GM19239 (cell line): ENCODE measurements around the gene MBP.

ENCODE experiments used
- DNase-seq: peaks from one replicate; pipeline ENCODE4 v3.0.0; 2011; ENCODE audit warnings: low spot score; ENCODE audit not compliant: insufficient read length
- FAIRE-seq: peaks from 2 replicates; lab custom pipeline; 2011; peaks lifted over from hg19 to GRCh38; lab: Jason Lieb, UNC

The MBP gene

DNA sequence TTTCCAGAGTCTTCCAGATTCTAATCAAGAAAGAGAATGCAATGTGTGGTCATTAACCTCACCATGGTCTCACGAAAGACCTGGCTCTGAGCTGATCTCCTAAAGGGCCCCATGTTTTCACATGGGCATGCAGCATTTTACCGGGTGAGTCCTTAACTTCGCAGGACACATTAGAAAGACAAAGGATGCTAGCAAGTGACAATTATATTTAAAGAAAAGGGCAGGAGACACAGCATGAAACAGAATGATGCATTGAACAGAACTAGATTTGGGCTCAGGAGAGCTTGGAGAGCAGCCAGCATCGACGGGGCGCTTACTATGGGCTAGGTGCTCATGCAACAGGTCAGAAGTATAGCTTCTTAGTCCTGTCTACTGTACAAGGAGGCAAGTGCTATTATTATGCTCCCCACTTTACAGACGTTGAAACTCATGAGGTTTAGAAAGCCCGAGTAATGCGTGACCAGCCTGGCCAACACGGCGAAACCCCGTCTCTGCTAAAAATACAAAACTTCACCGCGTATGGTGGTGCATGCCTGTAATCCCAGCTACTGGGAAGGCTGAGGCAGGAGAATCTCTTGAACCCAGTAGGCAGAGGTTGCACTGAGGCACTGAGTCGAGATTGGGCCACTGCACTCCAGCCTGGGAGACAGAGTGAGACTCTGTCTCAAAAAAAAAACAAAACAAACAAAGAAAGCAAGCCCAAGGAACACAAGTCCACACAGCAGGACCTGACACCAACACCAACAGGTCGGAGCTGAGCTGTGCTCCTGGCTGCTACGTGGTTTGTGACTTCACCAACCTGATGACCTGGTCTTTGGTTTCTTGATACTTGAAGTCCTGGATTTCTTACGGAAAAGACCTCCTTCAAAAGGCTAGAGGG is 16.1 kb downstream of the MBP start:
- DNase-seq (no peak), FAIRE-seq (no peak)

- FAIRE-seq = no peak
- no peak for DNase-seq
These were observed 17.2 kb downstream of the MBP start for GRCh38 chr18:77115192-77115953.

DNA sequence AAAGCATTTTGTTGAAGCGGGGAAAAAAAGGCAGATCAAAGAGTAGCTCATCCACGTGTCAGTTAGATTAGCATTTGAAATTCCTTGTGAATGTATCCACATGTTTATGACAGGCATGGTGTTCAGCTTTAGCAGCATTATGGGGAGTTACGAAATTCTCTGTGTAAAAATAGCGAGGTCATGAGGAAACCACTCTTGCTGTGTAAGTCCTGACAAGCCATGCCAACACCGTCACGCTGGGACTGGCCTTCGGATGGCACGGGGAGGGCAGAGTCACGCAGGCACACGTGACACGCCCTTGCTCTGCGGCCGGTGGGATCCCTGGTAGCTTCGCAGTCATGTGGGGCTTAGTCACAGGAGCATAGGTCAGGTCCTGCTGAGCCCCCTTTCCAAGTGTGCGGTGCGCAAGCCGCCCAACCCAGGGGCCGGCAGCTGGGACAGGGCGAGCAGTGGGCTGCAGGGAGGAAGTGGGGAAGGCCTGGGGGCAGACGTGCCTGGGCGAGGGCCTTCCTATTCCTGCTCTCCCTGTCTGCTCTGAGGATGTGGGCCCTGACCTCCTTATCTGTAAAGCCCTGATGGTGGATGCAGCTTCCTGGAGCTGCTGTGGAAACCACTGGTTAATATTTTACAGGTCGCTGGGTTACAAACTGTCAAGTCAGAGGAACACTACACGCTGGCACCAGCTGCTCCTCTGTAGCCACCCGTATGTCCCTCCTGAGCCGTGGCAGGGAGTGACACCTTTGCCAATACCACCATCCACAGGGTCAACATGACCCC is 18.0 kb downstream of the MBP start:
- peak; percentile 98 for FAIRE-seq
- DNase-seq = peak; percentile 83

- FAIRE-seq (no peak), DNase-seq (no peak)
These were observed 18.5 kb downstream of the MBP start for GRCh38 chr18:77114152-77114414.

DNA sequence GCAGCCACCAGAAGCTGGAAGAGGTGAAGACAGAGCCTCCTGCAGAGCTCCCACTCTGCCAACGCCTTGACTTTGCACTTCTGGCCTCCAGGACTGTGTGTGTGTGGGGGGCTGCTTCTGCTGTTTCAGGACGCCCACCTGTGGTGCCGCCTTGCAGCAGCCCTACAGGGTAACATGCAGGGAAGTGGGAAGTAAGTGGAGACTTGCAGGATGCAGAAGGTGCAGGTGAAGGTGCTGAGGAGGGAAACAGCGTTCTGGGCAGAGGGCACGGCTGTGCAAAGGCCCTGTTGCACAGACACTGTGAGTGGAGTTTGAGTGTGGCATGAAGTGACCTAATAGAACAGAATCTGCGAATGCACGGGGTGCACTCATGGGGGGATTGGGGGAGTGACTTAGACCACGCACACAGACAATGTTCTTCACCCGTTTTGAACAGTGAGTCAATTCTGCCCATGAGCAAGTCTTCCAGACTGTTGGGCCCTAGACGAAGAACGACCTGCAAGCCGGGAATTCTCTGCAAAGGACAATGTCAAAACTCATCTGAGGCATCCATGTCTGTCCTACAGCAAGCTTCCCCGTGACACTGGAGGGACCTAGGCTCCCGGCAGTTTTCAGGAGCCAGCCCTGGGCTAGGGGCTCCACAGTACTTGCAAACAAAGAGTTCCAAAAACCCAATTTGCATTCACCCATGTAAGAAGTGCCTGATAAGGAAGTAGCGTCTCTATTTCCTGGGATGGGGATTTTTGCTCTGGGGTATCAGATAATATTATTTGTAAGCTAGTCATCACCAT is 19.0 kb downstream of the MBP start:
- FAIRE-seq (no peak), DNase-seq (no peak)

DNA sequence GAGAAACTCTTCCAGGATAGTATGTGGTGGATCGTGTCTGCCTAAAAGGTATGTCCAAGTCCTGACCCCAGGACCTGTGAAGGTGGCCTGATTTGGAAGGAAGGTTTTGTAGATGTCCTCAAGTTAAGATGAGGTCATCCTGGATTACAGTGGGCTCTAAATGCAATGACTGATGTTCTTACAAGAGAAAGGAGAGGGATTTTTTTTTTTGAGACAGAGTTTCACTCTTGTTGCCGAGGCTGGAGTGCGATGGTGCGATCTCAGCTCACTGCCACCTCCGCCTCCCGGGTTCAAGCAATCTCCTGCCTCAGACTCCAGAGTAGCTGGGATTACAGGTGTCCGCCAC is 19.9 kb downstream of the MBP start:
- DNase-seq (no peak), FAIRE-seq (no peak)

GRCh38 chr18:77111951-77112746 is 20.4 kb downstream of the MBP start:
- FAIRE-seq = no peak

GRCh38 chr18:77111449-77111848 is 21.1 kb downstream of the MBP start:
- DNase-seq (no peak), FAIRE-seq (no peak)

More at GRCh38 chr18:77111951-77112746, 20.4 kb downstream of the MBP start:
- DNase-seq = no peak

- FAIRE-seq = no peak
These were observed 21.6 kb downstream of the MBP start for GRCh38 chr18:77110936-77111335.

DNA sequence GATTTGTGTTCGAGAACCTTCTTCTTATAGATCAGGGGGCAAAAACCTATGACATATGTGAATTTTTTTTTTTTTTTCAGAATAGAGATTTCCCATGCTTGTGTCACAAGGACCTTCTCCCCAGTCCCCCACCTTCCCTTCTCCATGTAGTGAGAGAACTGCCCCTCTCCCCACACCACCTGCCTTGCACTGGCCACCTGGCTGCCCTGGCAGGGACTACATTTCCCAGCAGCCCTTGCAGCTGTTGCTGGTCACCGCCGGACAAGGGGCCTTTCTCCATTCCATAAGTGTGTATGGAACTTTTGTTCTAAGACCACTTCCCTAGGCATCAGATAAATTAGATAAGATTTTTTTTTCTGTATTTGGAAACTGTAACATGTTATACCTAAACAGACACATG is 22.2 kb downstream of the MBP start:
- no peak for FAIRE-seq
- no peak for DNase-seq

More at GRCh38 chr18:77110936-77111335, 21.6 kb downstream of the MBP start:
- DNase-seq = no peak

DNA sequence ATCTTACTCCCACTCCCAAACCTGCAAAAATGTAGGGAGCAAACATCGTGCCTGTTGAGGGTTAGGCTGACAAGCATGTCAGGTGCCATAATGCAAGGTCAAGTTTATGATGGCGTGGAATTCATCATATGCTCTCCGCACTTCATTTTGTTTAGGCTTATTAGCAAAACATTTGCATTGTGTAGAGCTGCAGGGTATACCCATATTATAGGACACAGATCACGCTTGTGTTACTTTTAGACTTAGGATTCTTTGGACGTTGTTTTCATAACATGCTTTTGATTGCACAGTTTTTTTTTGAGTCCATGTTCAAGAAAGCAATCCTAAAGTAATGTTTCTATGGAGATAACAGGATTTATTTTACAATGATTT is 22.9 kb downstream of the MBP start:
- peak; percentile 57 for FAIRE-seq
- no peak for DNase-seq

DNA sequence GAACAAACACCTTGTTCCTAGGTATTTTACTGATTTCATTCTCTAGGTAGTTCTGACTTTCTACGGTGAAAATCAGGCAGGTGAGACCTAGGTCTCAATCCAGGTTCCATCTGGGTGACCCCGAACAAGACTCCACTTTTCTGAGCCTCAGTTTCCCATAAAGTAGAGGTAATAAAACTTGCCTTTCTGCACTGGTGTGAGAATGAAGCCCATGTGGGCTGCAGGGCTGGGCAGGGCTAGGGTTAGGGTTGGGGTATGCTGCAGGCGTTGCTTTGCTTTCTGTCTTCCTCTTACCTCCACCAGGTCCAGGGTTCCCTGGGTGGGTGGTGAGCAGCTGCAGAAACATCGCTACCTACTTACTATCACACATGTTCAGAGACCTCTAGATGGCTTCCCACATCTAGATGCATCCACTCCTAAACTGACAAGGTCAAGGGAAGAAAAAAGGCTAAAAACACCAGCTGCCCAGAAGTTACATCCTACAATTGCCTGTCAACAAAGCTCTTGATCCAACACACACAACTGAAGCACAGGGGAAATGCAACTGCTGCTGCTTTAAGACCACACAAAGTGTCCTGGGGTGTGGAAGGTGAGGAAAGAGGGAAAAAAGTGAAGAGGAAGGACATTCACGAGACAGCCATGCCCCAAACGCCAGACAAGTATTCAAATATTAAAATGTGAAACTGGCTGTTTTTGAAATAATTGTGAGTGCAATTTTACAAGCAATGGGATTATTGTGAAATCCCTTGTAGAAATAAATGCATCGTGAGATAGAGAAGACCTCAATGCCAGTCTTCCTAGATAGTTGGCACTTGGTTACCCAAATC is 23.5 kb downstream of the MBP start:
- FAIRE-seq = peak; percentile 14
- no peak for DNase-seq

DNA sequence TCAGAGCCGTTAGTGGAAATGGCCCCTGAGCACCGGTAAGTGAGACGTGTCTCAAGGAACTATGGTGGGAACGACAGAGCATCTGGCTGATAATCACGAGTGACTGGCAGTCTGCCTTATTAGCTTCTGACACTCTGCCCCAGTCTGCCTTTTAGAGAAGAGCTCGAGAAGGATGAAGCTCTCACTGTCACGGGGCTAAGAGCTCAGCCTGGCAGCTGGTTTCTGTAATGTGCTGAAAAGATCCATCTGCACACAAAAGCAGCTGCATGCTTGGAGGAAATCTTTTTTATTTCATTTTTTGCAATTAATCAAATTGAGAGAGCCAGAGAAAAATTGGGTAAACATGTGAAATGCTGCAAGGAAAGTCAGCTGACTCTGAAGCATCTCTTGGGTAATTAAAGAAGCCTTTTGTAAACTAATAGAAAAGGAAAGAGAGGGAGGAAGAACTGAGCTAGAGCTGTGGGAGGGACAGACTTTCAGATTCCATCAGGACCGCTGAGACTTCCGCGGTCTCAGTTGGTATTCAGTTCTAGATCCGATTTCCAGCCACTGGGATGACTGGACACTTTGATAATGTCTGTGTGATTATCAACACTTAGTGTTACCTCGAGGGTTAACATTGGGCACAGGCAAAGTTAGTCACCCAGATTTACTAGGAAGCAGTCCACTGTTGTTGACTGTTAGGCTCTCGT is 24.4 kb downstream of the MBP start:
- FAIRE-seq (peak; percentile 94), DNase-seq (no peak)

GRCh38 chr18:77107292-77107691 is 25.3 kb downstream of the MBP start:
- DNase-seq = no peak
- peak; percentile 75 for FAIRE-seq

GRCh38 chr18:77106331-77106730 is 26.3 kb downstream of the MBP start:
- DNase-seq = no peak
- FAIRE-seq = peak; percentile 90

DNA sequence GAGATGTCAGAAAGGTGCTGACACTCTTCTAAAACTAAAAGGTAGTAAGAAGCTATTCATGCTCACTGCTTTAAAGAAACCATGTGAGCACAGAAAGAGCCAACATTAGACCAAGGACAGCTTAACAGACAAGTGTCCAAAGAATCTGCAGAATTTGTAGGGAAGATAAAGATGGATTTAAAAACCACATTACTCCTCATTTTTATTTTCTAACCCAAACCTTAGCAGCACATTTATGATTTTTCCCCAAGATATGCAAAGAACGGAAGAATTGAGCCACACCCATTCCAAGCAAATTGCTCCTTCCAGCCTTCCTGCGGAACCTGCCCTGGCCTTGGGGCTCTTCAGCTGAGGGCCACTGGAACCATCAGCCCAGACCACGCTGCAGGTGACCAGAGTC is 26.9 kb downstream of the MBP start:
- FAIRE-seq (no peak), DNase-seq (no peak)

GRCh38 chr18:77105028-77105427 is 27.6 kb downstream of the MBP start:
- FAIRE-seq (peak; percentile 94), DNase-seq (no peak)

DNA sequence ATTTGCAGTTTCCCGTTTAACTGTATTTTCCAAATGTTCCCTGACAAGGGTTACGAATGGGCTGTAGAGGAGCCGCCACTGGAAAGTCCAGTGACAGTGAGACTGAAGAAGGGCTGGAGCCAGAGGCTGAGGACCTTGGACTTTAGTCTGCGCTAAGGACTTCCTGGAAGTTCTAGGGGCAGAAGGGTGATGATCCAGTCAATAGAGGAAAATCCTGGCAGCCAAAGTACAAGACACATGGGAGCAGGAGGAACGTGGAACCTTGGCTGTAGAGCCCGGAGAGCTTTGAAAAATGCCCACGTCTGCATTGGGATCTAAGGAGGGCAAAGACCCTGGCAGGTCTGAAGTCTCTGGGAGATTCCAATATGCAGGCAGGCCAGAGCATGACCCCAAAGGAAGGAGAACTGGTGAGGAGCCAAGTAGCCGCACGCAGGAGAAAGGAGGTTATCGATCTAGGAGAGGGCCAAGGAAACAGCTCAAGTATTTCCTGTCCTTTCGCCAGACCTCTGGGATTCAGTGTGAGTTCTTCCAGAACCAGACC is 28.5 kb downstream of the MBP start:
- FAIRE-seq (peak; percentile 39), DNase-seq (no peak)
